WTC11 (cell line): ENCODE results near the gene NRXN3. TPM values are rescaled to one million over a fixed set of nuclear protein-coding genes. Genes with fewer than 3 reads are reported as not detected.

Experiments used
- ATAC-seq: fragments of 200-7000 bp; cut with Tn5 transposase; 2 replicates; pipeline ENCODE4 v1.10.0; 2021; ENCODE audit warnings: mild to moderate bottlenecking, moderate library complexity
- CTCF ChIA-PET: fragments of 300-600 bp; sonication (Branson Sonifier 250); formaldehyde crosslinking; loops from one replicate; lab custom pipeline; 2021; ENCODE audit warnings: antibody characterized with exemption; lab: Charles Lee
- POLR2A ChIA-PET: fragments of 350-600 bp; sonication (Branson Sonifier 250); formaldehyde crosslinking; loops from one replicate; lab custom pipeline; 2021; ENCODE audit warnings: antibody characterized with exemption; lab: Charles Lee
- DNase-seq: peaks from one replicate; pipeline ENCODE4 v3.0.0; 2021; ENCODE audit warnings: low spot score
- H3K27ac Mint-ChIP-seq: 2 replicates; pipeline ENCODE4 v1.8.0; 2021; ENCODE audit warnings: mixed read lengths
- H3K27me3 Mint-ChIP-seq: 2 replicates; pipeline ENCODE4 v1.8.0; 2021; ENCODE audit warnings: low read depth, mild to moderate bottlenecking, moderate library complexity, mixed read lengths
- H3K36me3 Mint-ChIP-seq: 2 replicates; pipeline ENCODE4 v1.8.0; 2021; ENCODE audit warnings: mixed read lengths
- H3K4me1 Mint-ChIP-seq: 2 replicates; pipeline ENCODE4 v1.8.0; 2022; ENCODE audit warnings: mixed read lengths
- H3K4me3 Mint-ChIP-seq: 2 replicates; pipeline ENCODE4 v1.8.0; 2021; ENCODE audit warnings: mild to moderate bottlenecking, moderate library complexity, mixed read lengths
- H3K9me3 Mint-ChIP-seq: 2 replicates; pipeline ENCODE4 v1.8.0; 2021; ENCODE audit warnings: mixed read lengths
- ELF4 ChIP-seq: sonication (generic); formaldehyde crosslinking; IDR thresholded peaks from 2 replicates; pipeline ENCODE4 v1.8.1; 2022; ENCODE audit warnings: low read depth, mild to moderate bottlenecking, moderate library complexity, missing genetic modification reagents
- EMX1 ChIP-seq: fragments of 250-450 bp; sonication (Bioruptor Pico); IDR thresholded peaks from 2 replicates; pipeline ENCODE4 v1.8.0; 2021; ENCODE audit warnings: mild to moderate bottlenecking
- GRHL2 ChIP-seq: fragments of 250-450 bp; sonication (Bioruptor Pico); IDR thresholded peaks from 2 replicates; pipeline ENCODE4 v1.8.0; 2022; ENCODE audit warnings: mild to moderate bottlenecking, moderate library complexity; ENCODE audit not compliant: insufficient replicate concordance, severe bottlenecking
- JUN ChIP-seq: sonication (generic); formaldehyde crosslinking; IDR thresholded peaks from 2 replicates; pipeline ENCODE4 v1.8.0; 2023; ENCODE audit warnings: mild to moderate bottlenecking, missing genetic modification reagents
- MXD4 ChIP-seq: fragments of 250-450 bp; sonication (Bioruptor Pico); IDR thresholded peaks from 2 replicates; pipeline ENCODE4 v1.8.0; 2021; ENCODE audit warnings: mild to moderate bottlenecking, moderate library complexity, borderline replicate concordance
- NFATC4 ChIP-seq: fragments of 250-450 bp; sonication (Bioruptor Pico); IDR thresholded peaks from 2 replicates; pipeline ENCODE4 v1.9.0; 2021; ENCODE audit warnings: mild to moderate bottlenecking
- NFE2L1 ChIP-seq: sonication (generic); formaldehyde crosslinking; IDR thresholded peaks from 2 replicates; pipeline ENCODE4 v1.8.1; 2023; ENCODE audit warnings: missing genetic modification reagents
- PRRX2 ChIP-seq: fragments of 250-450 bp; sonication (Bioruptor Pico); IDR thresholded peaks from 2 replicates; pipeline ENCODE4 v1.8.0; 2021; ENCODE audit warnings: mild to moderate bottlenecking
- RELA ChIP-seq: sonication (generic); formaldehyde crosslinking; IDR thresholded peaks from 2 replicates; pipeline ENCODE4 v1.8.1; 2022; ENCODE audit warnings: missing genetic modification reagents, mild to moderate bottlenecking, borderline replicate concordance
- SMAD3 ChIP-seq: sonication (generic); formaldehyde crosslinking; IDR thresholded peaks from 2 replicates; pipeline ENCODE4 v1.8.0; 2022; ENCODE audit warnings: missing genetic modification reagents, mild to moderate bottlenecking, borderline replicate concordance
- SMAD4 ChIP-seq: sonication (generic); formaldehyde crosslinking; IDR thresholded peaks from 2 replicates; pipeline ENCODE4 v1.8.0; 2022; ENCODE audit warnings: mild to moderate bottlenecking, missing genetic modification reagents
- SOX15 ChIP-seq: fragments of 250-450 bp; sonication (Bioruptor Pico); IDR thresholded peaks from 2 replicates; pipeline ENCODE4 v1.9.0; 2021; ENCODE audit warnings: mild to moderate bottlenecking
- USF1 ChIP-seq: sonication (generic); formaldehyde crosslinking; IDR thresholded peaks from 2 replicates; pipeline ENCODE4 v1.8.0; 2022; ENCODE audit warnings: mild to moderate bottlenecking, missing genetic modification reagents
- USF2 ChIP-seq: sonication (generic); formaldehyde crosslinking; IDR thresholded peaks from 2 replicates; pipeline ENCODE4 v1.8.1; 2023; ENCODE audit warnings: mild to moderate bottlenecking, missing genetic modification reagents, moderate library complexity
- ZBTB43 ChIP-seq: sonication (generic); formaldehyde crosslinking; IDR thresholded peaks from 2 replicates; pipeline ENCODE4 v1.8.1; 2023; ENCODE audit warnings: mild to moderate bottlenecking, missing genetic modification reagents
- ZNF219 ChIP-seq: sonication (generic); formaldehyde crosslinking; IDR thresholded peaks from 2 replicates; pipeline ENCODE4 v1.8.0; 2023; ENCODE audit warnings: missing genetic modification reagents, mild to moderate bottlenecking, borderline replicate concordance
- ZNF281 ChIP-seq: sonication (generic); formaldehyde crosslinking; IDR thresholded peaks from 2 replicates; pipeline ENCODE4 v1.8.0; 2023; ENCODE audit warnings: mild to moderate bottlenecking, missing genetic modification reagents
- ZNF423 ChIP-seq: fragments of 250-450 bp; sonication (Bioruptor Pico); IDR thresholded peaks from 2 replicates; pipeline ENCODE4 v2.1.2; 2022; ENCODE audit warnings: mild to moderate bottlenecking, moderate library complexity
- total RNA-seq: library from RNA; stranded (reverse); gene quantifications from 3 replicates; pipeline ENCODE4 v1.2.3, GENCODE V29; 2021
- TF ChIP-seq, protein P1 (sequence below): sonication (generic); formaldehyde crosslinking; IDR thresholded peaks from 2 replicates; pipeline ENCODE4 v1.8.0; 2023; ENCODE audit warnings: missing genetic modification reagents
- TF ChIP-seq, protein P2 (sequence below): sonication (generic); formaldehyde crosslinking; IDR thresholded peaks from 2 replicates; pipeline ENCODE4 v1.8.0; 2022; ENCODE audit warnings: mild to moderate bottlenecking, missing genetic modification reagents
- TF ChIP-seq, protein P3 (sequence below): sonication (generic); formaldehyde crosslinking; conservative IDR thresholded peaks from 2 replicates; pipeline ENCODE4 v1.8.1; 2022; ENCODE audit warnings: mild to moderate bottlenecking, missing genetic modification reagents
- TF ChIP-seq, protein P4 (sequence below): fragments of 250-450 bp; sonication (Bioruptor Pico); IDR thresholded peaks from 2 replicates; pipeline ENCODE4 v1.9.0; 2021; ENCODE audit warnings: mild to moderate bottlenecking, borderline replicate concordance

NRXN3 gene
- total RNA-seq, 1 experiment from 2014 or later, result 3.0 TPM

- H3K4me3 Mint-ChIP-seq, result no peak overlapping the region
- peaks cover 55% of the 10 kb centered on the region for H3K9me3 Mint-ChIP-seq
- H3K27me3 Mint-ChIP-seq, result no peaks in the 10 kb centered on the region
- CTCF ChIA-PET, result no interaction called here
- POLR2A ChIA-PET, result no interaction called here
- TF ChIP-seq NFATC4 (no peak), EMX1 (no peak), ZNF423 (CRISPR knock-in tag) (no peak), ZBTB43 (CRISPR knock-in tag) (no peak), SMAD4 (CRISPR knock-in tag) (no peak), GRHL2 (CRISPR knock-in tag) (no peak), ZNF219 (CRISPR knock-in tag) (no peak), ELF4 (no peak), RELA (CRISPR knock-in tag) (no peak), MXD4 (CRISPR knock-in tag) (no peak), USF1 (CRISPR knock-in tag) (no peak)
- TF ChIP-seq, protein P1, sequence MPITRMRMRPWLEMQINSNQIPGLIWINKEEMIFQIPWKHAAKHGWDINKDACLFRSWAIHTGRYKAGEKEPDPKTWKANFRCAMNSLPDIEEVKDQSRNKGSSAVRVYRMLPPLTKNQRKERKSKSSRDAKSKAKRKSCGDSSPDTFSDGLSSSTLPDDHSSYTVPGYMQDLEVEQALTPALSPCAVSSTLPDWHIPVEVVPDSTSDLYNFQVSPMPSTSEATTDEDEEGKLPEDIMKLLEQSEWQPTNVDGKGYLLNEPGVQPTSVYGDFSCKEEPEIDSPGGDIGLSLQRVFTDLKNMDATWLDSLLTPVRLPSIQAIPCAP (CRISPR knock-in tag), result no peak
- TF ChIP-seq, protein P2, sequence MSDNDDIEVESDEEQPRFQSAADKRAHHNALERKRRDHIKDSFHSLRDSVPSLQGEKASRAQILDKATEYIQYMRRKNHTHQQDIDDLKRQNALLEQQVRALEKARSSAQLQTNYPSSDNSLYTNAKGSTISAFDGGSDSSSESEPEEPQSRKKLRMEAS (CRISPR knock-in tag), result no peak
- TF ChIP-seq, all 79 proteins: peak for 0
- H3K4me1 Mint-ChIP-seq, result peaks cover 11% of the 10 kb centered on the region
- peaks cover 19% of the 10 kb centered on the region for H3K36me3 Mint-ChIP-seq
- no peak overlapping the region for H3K27ac Mint-ChIP-seq
- ATAC-seq (no peak), DNase-seq (no peak)
Measured at GRCh38 chr14:79587875-79588274, 1417.7 kb downstream of the NRXN3 start.

GRCh38 chr14:79588398-79588797 is 1418.2 kb downstream of the NRXN3 start:
- TF ChIP-seq, protein P3, sequence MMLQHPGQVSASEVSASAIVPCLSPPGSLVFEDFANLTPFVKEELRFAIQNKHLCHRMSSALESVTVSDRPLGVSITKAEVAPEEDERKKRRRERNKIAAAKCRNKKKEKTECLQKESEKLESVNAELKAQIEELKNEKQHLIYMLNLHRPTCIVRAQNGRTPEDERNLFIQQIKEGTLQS (CRISPR knock-in tag), result no peak
- no peak for TF ChIP-seq NFE2L1
- no peak for TF ChIP-seq SMAD3 (CRISPR knock-in tag)
- ChIA-PET POLR2A (no interaction called here), CTCF (no interaction called here)
- Mint-ChIP-seq H3K36me3 (peaks cover 22% of the 10 kb centered on the region), H3K4me3 (no peak overlapping the region), H3K27me3 (no peaks in the 10 kb centered on the region), H3K27ac (no peak overlapping the region), H3K4me1 (peaks cover 11% of the 10 kb centered on the region), H3K9me3 (peaks cover 57% of the 10 kb centered on the region)
- ATAC-seq (no peak), DNase-seq (no peak)

DNA sequence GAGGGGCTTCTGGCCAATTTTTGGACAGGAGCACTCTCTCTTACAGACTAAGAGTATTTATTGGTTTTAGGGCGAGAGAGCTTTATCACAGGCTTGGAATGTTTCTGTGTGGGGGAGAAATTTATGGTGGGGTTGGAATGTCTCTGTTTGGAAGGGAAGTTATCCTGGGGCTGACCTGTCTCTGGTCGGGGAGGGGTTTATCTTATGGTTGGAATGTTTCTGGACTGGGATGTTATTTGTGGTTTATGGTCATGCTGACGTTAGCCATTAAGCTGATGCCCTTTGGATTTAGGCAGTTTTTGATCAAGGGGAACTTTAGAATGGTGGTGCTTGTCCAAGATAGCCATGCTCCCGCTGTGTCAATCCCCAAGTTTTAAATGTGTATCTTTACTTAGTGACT is 1426.4 kb downstream of the NRXN3 start:
- Mint-ChIP-seq H3K4me1 (peaks cover 6% of the 10 kb centered on the region), H3K9me3 (peaks cover 48% of the 10 kb centered on the region), H3K36me3 (peaks cover 29% of the 10 kb centered on the region), H3K4me3 (no peak overlapping the region), H3K27me3 (no peaks in the 10 kb centered on the region; the same call in 1 of the 2 replicates), H3K27ac (no peak overlapping the region)
- ChIA-PET POLR2A (no interaction called here), CTCF (no interaction called here)
- ATAC-seq (no peak), DNase-seq (no peak)
- TF ChIP-seq SOX15 (CRISPR knock-in tag), result no peak
- no peak for TF ChIP-seq PRRX2 (CRISPR knock-in tag)
- TF ChIP-seq, protein P4, sequence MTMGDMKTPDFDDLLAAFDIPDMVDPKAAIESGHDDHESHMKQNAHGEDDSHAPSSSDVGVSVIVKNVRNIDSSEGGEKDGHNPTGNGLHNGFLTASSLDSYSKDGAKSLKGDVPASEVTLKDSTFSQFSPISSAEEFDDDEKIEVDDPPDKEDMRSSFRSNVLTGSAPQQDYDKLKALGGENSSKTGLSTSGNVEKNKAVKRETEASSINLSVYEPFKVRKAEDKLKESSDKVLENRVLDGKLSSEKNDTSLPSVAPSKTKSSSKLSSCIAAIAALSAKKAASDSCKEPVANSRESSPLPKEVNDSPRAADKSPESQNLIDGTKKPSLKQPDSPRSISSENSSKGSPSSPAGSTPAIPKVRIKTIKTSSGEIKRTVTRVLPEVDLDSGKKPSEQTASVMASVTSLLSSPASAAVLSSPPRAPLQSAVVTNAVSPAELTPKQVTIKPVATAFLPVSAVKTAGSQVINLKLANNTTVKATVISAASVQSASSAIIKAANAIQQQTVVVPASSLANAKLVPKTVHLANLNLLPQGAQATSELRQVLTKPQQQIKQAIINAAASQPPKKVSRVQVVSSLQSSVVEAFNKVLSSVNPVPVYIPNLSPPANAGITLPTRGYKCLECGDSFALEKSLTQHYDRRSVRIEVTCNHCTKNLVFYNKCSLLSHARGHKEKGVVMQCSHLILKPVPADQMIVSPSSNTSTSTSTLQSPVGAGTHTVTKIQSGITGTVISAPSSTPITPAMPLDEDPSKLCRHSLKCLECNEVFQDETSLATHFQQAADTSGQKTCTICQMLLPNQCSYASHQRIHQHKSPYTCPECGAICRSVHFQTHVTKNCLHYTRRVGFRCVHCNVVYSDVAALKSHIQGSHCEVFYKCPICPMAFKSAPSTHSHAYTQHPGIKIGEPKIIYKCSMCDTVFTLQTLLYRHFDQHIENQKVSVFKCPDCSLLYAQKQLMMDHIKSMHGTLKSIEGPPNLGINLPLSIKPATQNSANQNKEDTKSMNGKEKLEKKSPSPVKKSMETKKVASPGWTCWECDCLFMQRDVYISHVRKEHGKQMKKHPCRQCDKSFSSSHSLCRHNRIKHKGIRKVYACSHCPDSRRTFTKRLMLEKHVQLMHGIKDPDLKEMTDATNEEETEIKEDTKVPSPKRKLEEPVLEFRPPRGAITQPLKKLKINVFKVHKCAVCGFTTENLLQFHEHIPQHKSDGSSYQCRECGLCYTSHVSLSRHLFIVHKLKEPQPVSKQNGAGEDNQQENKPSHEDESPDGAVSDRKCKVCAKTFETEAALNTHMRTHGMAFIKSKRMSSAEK, result no peak
- TF ChIP-seq NFE2L1, result no peak
- TF ChIP-seq ZNF281 (CRISPR knock-in tag), result no peak
- TF ChIP-seq, protein P3 (CRISPR knock-in tag), result no peak
- TF ChIP-seq JUN, result no peak
- no peak for TF ChIP-seq USF2 (CRISPR knock-in tag)
- no peak for TF ChIP-seq ELF4
